H1 (cell line): ENCODE measurements around the gene CFAP97D2. TPM values are rescaled to one million over a fixed set of nuclear protein-coding genes. Genes with fewer than 3 reads are reported as not detected.

ENCODE experiments used
- CTCF ChIA-PET: fragments of 300-600 bp; sonication (Branson Sonifier 250); formaldehyde crosslinking; loops from one replicate; lab custom pipeline; 2021; ENCODE audit not compliant: partially characterized antibody; lab: Charles Lee
- POLR2A ChIA-PET: fragments of 300-600 bp; sonication (Branson Sonifier 250); formaldehyde crosslinking; loops from one replicate; lab custom pipeline; 2021; ENCODE audit warnings: inconsistent platforms; ENCODE audit not compliant: partially characterized antibody; lab: Charles Lee
- DNase-seq, 2 experiments: peaks; one replicate each; pipeline versions ENCODE4 v3.0.0 to v3.0.0-alpha.2; 2010 to 2022; ENCODE audit warnings: low spot score in 2 of 2, low read depth in 1 of 2, mixed read lengths in 1 of 2
- FAIRE-seq: peaks from 2 replicates; lab custom pipeline; 2011; peaks lifted over from hg19 to GRCh38; lab: Jason Lieb, UNC
- H2AFZ ChIP-seq: 2 replicates; pipeline ENCODE4 v1.8.1; 2012; ENCODE audit warnings: low read length, inconsistent platforms
- H2AK5ac ChIP-seq: 2 replicates; pipeline ENCODE4 v1.6.1; 2013; ENCODE audit warnings: low read depth, low read length
- H2BK120ac ChIP-seq: replicated peaks from 2 replicates; pipeline ENCODE3; 2013; ENCODE audit warnings: low read depth, low read length, inconsistent platforms
- H2BK12ac ChIP-seq: 2 replicates; pipeline ENCODE4 v1.6.1; 2013; ENCODE audit warnings: low read depth, low read length
- H2BK15ac ChIP-seq: 2 replicates; pipeline ENCODE4 v1.6.1; 2013; ENCODE audit warnings: low read length
- H2BK20ac ChIP-seq: 2 replicates; pipeline ENCODE4 v1.6.1; 2013; ENCODE audit warnings: low read length
- H2BK5ac ChIP-seq: 2 replicates; pipeline ENCODE4 v1.6.1; 2013; ENCODE audit warnings: low read depth, low read length
- H3K14ac ChIP-seq: 2 replicates; pipeline ENCODE4 v1.6.1; 2013; ENCODE audit warnings: inconsistent platforms; ENCODE audit not compliant: insufficient read length
- H3K18ac ChIP-seq: 2 replicates; pipeline ENCODE4 v1.6.1; 2013; ENCODE audit warnings: low read length; ENCODE audit errors: extremely low read depth
- H3K23ac ChIP-seq: 2 replicates; pipeline ENCODE4 v1.6.1; 2013; ENCODE audit warnings: inconsistent platforms; ENCODE audit not compliant: insufficient read length
- H3K23me2 ChIP-seq: 2 replicates; pipeline ENCODE4 v1.6.1; 2013; ENCODE audit warnings: low read depth, low read length
- H3K27ac ChIP-seq: 2 replicates; pipeline ENCODE4 v1.6.1; 2011; ENCODE audit warnings: low read depth, low read length, inconsistent platforms
- H3K27me3 ChIP-seq, 4 experiments: replicated peaks in 1 of 4; 1 replicate in 1 of 4; 2 replicates in 3 of 4; pipeline versions ENCODE4 v1.6.1 to v1.8.1; 2011 to 2013; ENCODE audit warnings: low read length in 3 of 4, mild to moderate bottlenecking in 3 of 4, inconsistent platforms in 2 of 4, mixed read lengths in 2 of 4, moderate library complexity in 1 of 4; ENCODE audit not compliant: control insufficient read depth in 3 of 4, insufficient read depth in 3 of 4; ENCODE audit errors: extremely low read depth in 1 of 4
- H3K36me3 ChIP-seq, 4 experiments: 2 replicates each; pipeline versions ENCODE4 v1.6.1 to v1.8.1; 2011 to 2013; ENCODE audit warnings: mild to moderate bottlenecking in 4 of 4, low read length in 3 of 4, moderate library complexity in 2 of 4, control low read depth in 1 of 4, inconsistent platforms in 1 of 4; ENCODE audit not compliant: insufficient read depth in 4 of 4, control insufficient read depth in 2 of 4
- H3K4ac ChIP-seq: replicated peaks from 2 replicates; pipeline ENCODE3; 2013; ENCODE audit warnings: low read length, low read depth, mixed read lengths, inconsistent platforms; ENCODE audit not compliant: insufficient read length
- H3K4me1 ChIP-seq, 4 experiments: replicated peaks in 1 of 4; 1 replicate in 1 of 4; 2 replicates in 3 of 4; pipeline versions ENCODE4 v1.6.1 to v1.8.1; 2011 to 2013; ENCODE audit warnings: low read length in 3 of 4, inconsistent platforms in 2 of 4, mixed read lengths in 1 of 4; ENCODE audit not compliant: insufficient read depth in 4 of 4, control insufficient read depth in 3 of 4
- H3K4me2 ChIP-seq, 2 experiments: 2 replicates each; pipeline versions ENCODE4 v1.6.1 to v1.8.1; 2011 to 2013; ENCODE audit warnings: low read depth in 2 of 2, low read length in 2 of 2, control low read depth in 1 of 2, inconsistent platforms in 1 of 2, mild to moderate bottlenecking in 1 of 2; ENCODE audit not compliant: insufficient read depth in 1 of 2
- H3K4me3 ChIP-seq, 4 experiments: fragments of 200-600, 300-600 bp in 1 of 4; sonication (generic), shearing (Covaris generic), sonication (Bioruptor Twin) in 1 of 4; 2 replicates each; pipeline versions ENCODE4 v1.5.1 to v1.8.1; 2011 to 2016; ENCODE audit warnings: low read length in 4 of 4, low read depth in 3 of 4, control low read depth in 2 of 4, inconsistent platforms in 2 of 4, mild to moderate bottlenecking in 2 of 4, mixed read lengths in 1 of 4, moderate library complexity in 1 of 4; ENCODE audit not compliant: insufficient read depth in 2 of 4; ENCODE audit errors: extremely low read depth in 1 of 4
- H3K56ac ChIP-seq: replicated peaks from 2 replicates; pipeline ENCODE3; 2013; ENCODE audit warnings: low read depth, mild to moderate bottlenecking, mixed read lengths, low read length, inconsistent platforms; ENCODE audit not compliant: insufficient read length
- H3K79me1 ChIP-seq: 2 replicates; pipeline ENCODE4 v1.6.1; 2013; ENCODE audit warnings: low read depth, low read length, control low read depth
- H3K79me2 ChIP-seq, 2 experiments: 2 replicates each; pipeline versions ENCODE4 v1.6.1 to v1.8.1; 2012 to 2013; ENCODE audit warnings: low read length in 2 of 2, mild to moderate bottlenecking in 2 of 2, inconsistent platforms in 1 of 2; ENCODE audit not compliant: insufficient read depth in 2 of 2, control insufficient read depth in 1 of 2
- H3K9ac ChIP-seq, 4 experiments: replicated peaks in 1 of 4; 1 replicate in 1 of 4; 2 replicates in 3 of 4; pipeline versions ENCODE4 v1.6.1 to v1.8.1; 2011 to 2013; ENCODE audit warnings: low read depth in 3 of 4, low read length in 3 of 4, control low read depth in 2 of 4, mild to moderate bottlenecking in 2 of 4, moderate library complexity in 2 of 4, inconsistent platforms in 1 of 4; ENCODE audit errors: extremely low read depth in 1 of 4
- H3K9me3 ChIP-seq, 2 experiments: 2 replicates each; pipeline versions ENCODE4 v1.6.1 to v1.8.1; 2012 to 2013; ENCODE audit warnings: mild to moderate bottlenecking in 2 of 2, moderate library complexity in 2 of 2, control low read depth in 1 of 2, inconsistent platforms in 1 of 2, low read depth in 1 of 2, low read length in 1 of 2, mixed read lengths in 1 of 2; ENCODE audit not compliant: insufficient read depth in 2 of 2
- H4K20me1 ChIP-seq, 2 experiments: replicated peaks in 1 of 2; 2 replicates each; pipeline versions ENCODE3 to v1.8.1; 2011 to 2013; ENCODE audit warnings: inconsistent platforms in 2 of 2, low read length in 2 of 2, mild to moderate bottlenecking in 1 of 2; ENCODE audit not compliant: insufficient read depth in 2 of 2, control insufficient read depth in 1 of 2
- H4K5ac ChIP-seq: 2 replicates; pipeline ENCODE4 v1.6.1; 2013; ENCODE audit warnings: low read length, low read depth, mixed read lengths, inconsistent platforms; ENCODE audit not compliant: insufficient read length
- H4K8ac ChIP-seq: 2 replicates; pipeline ENCODE4 v1.8.0; 2013; ENCODE audit warnings: mild to moderate bottlenecking, moderate library complexity, low read length, inconsistent platforms; ENCODE audit not compliant: insufficient read depth; ENCODE audit errors: extremely low read depth
- H4K91ac ChIP-seq: replicated peaks from 2 replicates; pipeline ENCODE3; 2013; ENCODE audit warnings: low read length, mixed read lengths, inconsistent platforms; ENCODE audit not compliant: insufficient read length
- CEBPB ChIP-seq: IDR thresholded peaks from 2 replicates; pipeline ENCODE4 v1.6.1; 2012; ENCODE audit warnings: low read depth, low read length
- EGR1 ChIP-seq: IDR thresholded peaks from 2 replicates; pipeline ENCODE4 v1.6.1; 2011; ENCODE audit warnings: low read depth, low read length, borderline replicate concordance
- WGBS, 2 experiments: shearing (Covaris generic) in 1 of 2; methylation state at CpG; one replicate each; pipeline versions ENCODE4 v1.1.6 to v1.1.7; 2013 to 2015; ENCODE audit warnings: low lambda C conversion rate in 2 of 2, mixed read lengths in 2 of 2, inconsistent platforms in 1 of 2, low coverage in 1 of 2, missing lambda C conversion rate in 1 of 2; ENCODE audit not compliant: insufficient replicate concordance in 2 of 2, insufficient coverage in 1 of 2, insufficient read length in 1 of 2; ENCODE audit errors: extremely low coverage in 1 of 2, missing lambda C conversion rate in 1 of 2; 5-methylcytosine and 5-hydroxymethylcytosine counted together
- polyA plus RNA-seq, 7 experiments: library from polyadenylated mRNA; depleted of rRNA in 3 of 7; stranded (reverse) in 5 of 7; unstranded in 2 of 7; fragments of >200 nt in 5 of 7; fragments of 200-250 nt in 2 of 7; gene quantifications; 1 replicate in 5 of 7; 2 replicates in 1 of 7; 4 replicates in 1 of 7; pipeline versions ENCODE4 v1.2.1 to v1.2.3, GENCODE V29; 2011 to 2013; ENCODE audit warnings: missing spikeins in 2 of 7, mixed read lengths in 2 of 7
- total RNA-seq: library from RNA; stranded (reverse); fragmentation: NEBNext Ultra II Directional; extraction: Animal tissue kit (Norgen Biotek cat#: 25700); gene quantifications from 2 replicates; pipeline ENCODE4 v1.2.1, GENCODE V29; 2021

The CFAP97D2 gene
- total and polyA plus RNA-seq, 2 of the 8 experiments (the other 6 are each of a cell fraction or from before 2014, with no cell fraction given) = not detected

GRCh38 chr13:114236227-114236626 lies 57.2 kb downstream of the CFAP97D2 start:
- H2BK20ac ChIP-seq = no peak overlapping the region
- peaks cover 2% of the 10 kb centered on the region; the same call in 1 of the 2 replicates for H3K79me1 ChIP-seq
- H3K4me3 ChIP-seq = peak overlapping the region; percentile 76 to 88 (median 80); a peak in 6 of 8 replicates
- no peak overlapping the region for H2BK120ac ChIP-seq
- H2AFZ ChIP-seq = no peak overlapping the region
- no peaks in the 10 kb centered on the region for H3K27me3 ChIP-seq
- no peak overlapping the region; a peak in 1 of 7 replicates for H3K9ac ChIP-seq
- H2BK5ac ChIP-seq = no peak overlapping the region
- H4K8ac ChIP-seq = no peak overlapping the region
- CTCF ChIA-PET = interaction anchor here (0.7 to 1.9 kb wide), 3 partner anchors 10 to 433 kb away, joined by 3 to 5 read pairs (median 4); no protein-coding TSS in a partner anchor
- no peak overlapping the region for H2BK12ac ChIP-seq
- H2AK5ac ChIP-seq = no peak overlapping the region
- H4K5ac ChIP-seq = no peak overlapping the region
- H3K9me3 ChIP-seq = no peaks in the 10 kb centered on the region
- H4K20me1 ChIP-seq = peaks cover 6 to 8% of the 10 kb centered on the region in 2 experiments
- no peak overlapping the region for H4K91ac ChIP-seq
- H3K14ac ChIP-seq = no peak overlapping the region
- POLR2A ChIA-PET = interaction anchor here (1.0 to 5.3 kb wide), 4 partner anchors 9 to 35 kb away, joined by 6 to 33 read pairs (median 10); no protein-coding TSS in a partner anchor
- H2BK15ac ChIP-seq = no peak overlapping the region
- no peak overlapping the region for H3K18ac ChIP-seq
- H3K36me3 ChIP-seq = peaks cover 16 to 42% (median 32%) of the 10 kb centered on the region in 4 experiments
- FAIRE-seq (no peak), DNase-seq (no peak)
- no peak overlapping the region for H3K27ac ChIP-seq
- H3K23me2 ChIP-seq = peaks cover 4% of the 10 kb centered on the region
- H3K79me2 ChIP-seq = peaks cover 6 to 21% of the 10 kb centered on the region in 2 experiments; a peak in 3 of 4 replicates
- peaks cover 0 to 4% (median 4%) of the 10 kb centered on the region in 4 experiments; a peak in 3 of 7 replicates for H3K4me1 ChIP-seq
- WGBS, 2 experiments = 90% methylated on average over 4 of the region's 4 CpGs; no CpG with 5 or more reads in 1 of the 2 experiments
- H3K23ac ChIP-seq = no peak overlapping the region
- peak overlapping the region; percentile 66 to 67 for H3K4me2 ChIP-seq
- H3K56ac ChIP-seq = no peak overlapping the region
- H3K4ac ChIP-seq = no peak overlapping the region
- TF ChIP-seq CEBPB = 0 out of 2 replicates have a peak, but pooled peaks have one; percentile 20
- no peak for TF ChIP-seq EGR1
